Stimulated activated CD8-positive, alpha-beta memory T cell treated with anti-CD3 and anti-CD28 coated beads, Interleukin-4, amount 100 ng/mL, for 1 hour (primary cell): Measurements from ENCODE around the gene DCPS.
"Not testable (repeated sequence)": the region's sequence is repeated elsewhere in the genome, so short reads cannot be mapped to it uniquely, and the experiment has no call there.

Experiments
- DNase-seq, 2 donors: peaks; one replicate each; pipeline ENCODE4 v3.0.0-alpha.2; 2020; ENCODE audit warnings: low read depth in 2 of 2, low spot score in 1 of 2

DCPS gene

DNA sequence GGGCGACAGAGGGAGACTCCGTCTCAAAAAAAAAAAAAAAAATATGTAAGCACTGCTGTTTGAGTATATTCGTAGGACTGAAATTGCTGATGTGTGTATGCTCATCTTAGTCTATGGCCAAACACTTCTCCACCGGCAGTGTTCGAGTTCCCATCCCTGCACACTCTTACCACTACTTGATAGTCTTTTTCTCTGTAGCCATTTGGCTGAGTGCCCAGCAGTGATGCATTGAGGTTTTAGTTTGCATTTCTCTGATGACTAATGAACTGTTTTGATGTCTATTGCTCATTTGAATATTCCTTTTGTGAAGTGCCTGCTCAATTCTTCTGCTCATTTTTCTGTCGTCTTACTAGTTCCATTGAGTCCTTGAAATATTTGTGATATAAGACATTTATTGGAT, 19.0 kb upstream of the DCPS start:
- peak; percentile 59 to 76 for DNase-seq

DNA sequence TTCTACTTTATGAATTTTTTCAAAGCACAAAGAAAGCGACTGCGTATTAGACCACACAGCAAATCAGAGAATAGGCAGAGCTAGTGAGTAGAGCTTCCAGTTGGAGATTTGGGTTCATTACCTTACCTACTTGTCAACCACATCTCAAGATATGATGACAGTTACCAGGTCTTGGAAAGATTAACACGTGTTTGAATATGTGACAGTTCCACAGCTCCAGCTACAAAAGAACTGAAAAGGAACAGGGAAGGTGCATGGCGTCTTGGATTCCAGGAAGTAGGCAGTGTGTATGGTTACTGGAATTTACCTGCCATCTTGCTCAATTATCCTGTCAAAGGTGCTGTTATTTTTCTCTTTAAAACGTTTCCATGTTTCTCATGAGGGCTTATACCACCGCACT, 15.6 kb upstream of the DCPS start:
- no peak for DNase-seq

DNA sequence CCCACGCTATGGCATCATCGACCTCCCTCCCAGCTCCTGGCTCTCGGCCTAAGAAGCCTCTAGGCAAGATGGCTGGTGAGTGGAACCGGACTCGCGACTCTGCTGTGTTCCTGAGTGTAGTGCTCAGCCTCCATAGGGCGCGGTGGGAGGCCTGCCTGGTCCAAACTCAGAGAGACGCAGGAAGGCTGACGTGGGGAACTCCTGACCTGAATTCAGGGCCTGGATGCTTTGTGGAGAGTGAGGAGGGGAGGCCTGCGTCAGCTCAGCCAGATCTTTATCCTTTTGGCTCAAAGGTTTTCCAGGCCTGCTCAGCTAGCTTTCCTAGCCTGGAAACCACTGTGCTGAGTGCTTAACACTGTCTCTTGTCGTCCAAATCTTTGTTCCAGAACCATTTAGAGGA, 13.0 kb upstream of the DCPS start:
- DNase-seq = no peak

DNA sequence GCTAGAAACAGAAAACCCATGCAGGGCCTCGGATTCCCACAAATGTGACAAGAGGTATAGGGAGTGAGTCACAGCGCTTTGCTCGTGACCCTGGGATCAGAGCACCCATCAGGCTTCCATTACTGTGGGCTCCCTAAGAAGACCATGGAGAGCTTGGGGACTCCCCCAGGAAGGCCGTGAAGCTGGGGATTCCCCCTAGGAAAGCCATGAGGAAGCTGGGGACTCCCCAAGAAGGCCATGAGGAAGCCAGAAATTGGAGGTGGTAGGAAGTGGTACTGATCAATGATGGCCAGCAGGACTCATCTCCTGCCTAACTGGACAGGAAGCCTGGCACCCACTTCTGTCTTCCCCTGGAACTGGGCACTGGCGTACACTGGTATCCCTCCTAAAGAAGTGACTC, 10.1 kb upstream of the DCPS start:
- no peak for DNase-seq

DNA sequence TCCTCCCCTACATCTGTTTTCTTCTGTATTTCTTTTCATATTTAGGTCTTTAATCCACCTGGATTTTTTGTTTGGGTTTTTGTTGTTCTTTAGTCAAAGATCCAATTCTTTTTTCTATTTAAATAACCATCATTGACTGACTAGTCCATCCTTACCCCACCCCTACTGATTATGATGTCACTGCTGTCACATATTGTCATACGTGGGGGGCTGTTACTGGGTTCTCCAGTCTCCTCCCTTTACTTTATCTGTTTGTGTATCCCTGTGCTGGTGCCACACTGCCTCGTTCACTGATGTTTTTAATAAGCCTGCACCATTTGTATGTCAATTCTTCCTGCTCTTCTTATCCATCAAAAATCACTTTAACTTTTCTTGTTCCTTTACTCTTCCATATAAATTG, 6.9 kb upstream of the DCPS start:
- DNase-seq = no peak

DNA sequence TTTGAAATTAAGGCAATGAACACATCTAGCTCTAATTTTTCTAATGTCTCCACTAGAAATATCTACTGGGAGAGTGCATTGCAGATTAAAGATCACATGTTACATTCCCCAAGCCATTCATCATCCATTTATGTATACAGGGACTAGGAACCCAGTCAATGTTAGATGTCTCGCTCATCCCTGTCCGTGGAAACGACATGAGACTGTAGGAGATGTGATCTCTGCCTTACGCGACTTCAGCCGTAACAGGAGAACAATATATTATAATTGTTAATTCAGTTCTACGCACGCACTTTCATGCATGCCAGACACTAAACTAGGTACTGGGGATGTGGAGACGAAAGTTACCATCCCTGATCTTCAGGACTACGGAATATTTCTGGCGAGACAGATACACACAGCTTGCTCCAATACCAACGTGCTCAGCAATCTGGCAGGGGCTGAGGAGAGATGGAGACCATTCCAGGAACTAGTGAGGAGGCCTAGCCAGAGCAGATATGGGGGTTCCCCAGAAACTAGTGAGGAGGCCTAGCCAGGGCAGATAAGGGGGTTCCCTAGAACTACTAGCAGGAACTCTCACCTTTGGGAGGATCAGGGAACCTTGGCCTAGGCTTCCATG, 706 bp downstream of the DCPS start:
- DNase-seq = no peak

DNA sequence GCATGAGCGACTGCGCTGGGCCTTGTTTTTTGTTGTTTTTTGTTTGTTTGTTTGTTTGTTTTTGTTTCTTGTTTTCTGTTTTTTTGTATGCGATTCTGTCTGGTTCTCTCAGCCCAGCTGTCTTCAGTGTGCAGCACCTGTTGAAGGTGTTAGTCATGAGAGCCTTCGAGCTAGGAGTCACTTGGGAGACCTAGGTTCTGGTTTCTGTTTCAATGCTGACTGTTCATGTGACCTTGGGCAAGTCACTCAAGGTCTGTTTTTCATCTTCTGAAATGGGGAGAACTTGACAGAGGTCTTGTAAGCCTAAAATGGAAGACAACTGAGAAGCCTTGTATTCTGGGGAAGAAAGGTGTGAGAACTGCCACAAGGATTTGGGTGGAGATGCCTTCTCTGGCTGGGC, 1.8 kb downstream of the DCPS start:
- DNase-seq = no peak

DNA sequence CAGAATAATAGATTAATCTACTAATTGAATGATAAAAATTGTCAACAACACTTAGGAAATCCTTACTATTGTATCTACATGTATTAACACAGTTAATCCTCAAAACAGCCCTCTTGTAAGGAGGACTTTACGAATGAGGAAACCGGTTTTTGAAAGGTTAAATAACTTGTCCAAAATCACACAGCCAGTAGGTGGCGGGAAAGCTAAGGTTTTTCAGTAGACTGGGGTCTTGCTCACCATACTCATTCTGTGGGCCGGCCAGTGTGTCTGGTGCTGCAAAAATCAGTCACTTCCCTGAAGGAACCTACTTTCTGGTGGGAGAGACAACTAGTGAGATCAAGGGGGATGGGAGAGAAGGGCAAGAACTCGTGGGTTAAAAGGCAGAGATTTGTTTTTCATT, 3.8 kb downstream of the DCPS start:
- no peak for DNase-seq

DNA sequence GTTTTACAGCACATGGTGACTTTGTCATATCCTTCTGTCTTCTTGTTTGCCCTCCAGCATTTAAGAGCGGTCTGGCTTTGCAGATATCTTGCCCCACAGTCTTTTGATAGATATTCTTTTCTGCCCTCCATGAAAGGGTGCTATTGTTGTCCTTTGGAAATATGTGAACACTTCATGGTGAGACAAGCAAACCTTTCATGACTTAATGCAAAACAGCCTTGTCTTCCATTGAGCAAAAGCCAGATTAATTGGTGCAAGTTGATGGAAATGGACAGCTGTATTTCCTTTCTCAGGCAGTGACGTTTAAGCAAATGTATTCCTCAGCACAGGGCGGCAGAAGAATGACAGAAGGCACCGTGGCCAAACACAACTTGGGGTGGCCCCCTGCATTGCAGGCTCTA, 4.4 kb downstream of the DCPS start:
- no peak for DNase-seq

DNA sequence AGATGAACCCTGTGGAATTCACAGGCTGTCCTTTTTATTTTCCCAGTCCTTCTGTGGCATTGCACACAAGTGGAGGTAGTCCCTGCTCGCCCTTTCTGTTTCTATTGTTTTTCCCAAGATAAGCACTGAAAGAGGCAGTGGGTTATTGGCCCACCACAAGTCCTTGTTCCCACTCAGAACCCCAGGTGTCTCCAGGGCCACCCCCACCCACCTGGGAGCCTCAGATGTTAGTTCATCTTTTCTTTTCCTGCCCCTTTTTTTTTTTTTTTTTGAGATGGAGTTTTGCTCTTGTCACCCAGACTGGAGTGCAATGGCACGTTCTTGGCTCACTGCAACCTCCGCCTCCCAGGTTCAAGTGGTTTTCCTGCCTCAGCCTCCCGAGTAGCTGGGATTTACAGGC, 4.9 kb downstream of the DCPS start:
- DNase-seq = not testable (repeated sequence)

DNA sequence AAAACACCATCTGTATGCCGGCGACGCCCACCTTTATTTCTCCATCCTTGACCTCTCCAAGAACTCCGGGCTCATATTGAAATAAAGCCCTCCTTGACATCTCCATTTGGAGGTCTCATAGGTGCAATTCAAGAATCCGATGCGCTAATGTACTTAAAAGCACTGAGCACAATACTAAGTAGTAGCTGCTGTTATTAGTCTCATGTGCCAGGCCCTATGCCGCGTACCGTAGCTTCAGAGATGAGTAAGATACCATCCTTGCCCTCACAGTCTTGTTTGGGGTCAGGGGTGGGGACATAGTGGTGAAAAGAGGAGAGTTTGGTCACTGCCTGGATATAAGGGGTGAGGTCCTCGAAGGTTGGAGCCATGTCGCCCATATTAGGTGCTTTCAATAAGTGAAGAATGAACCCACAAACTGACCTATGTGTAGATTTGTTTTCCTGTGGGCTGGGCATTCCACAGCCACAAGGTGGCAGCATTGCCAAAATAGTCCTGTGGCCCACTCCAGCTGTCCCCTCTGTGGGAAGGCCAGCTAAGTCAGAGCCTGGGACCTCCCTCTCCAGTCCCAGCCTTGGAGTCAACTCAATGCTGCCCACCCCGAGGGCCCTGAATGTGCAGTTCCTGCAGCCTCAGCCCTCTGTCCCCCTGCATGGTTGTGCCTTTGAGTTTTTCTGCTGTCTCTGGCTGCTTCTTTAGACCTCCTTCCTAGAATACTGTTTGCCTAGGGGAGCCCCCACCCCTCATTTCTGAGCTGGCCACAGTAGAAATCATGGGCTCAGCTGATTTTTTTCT, 6.5 kb downstream of the DCPS start:
- DNase-seq = peak in 1 of 2 donors; percentile 41

DNA sequence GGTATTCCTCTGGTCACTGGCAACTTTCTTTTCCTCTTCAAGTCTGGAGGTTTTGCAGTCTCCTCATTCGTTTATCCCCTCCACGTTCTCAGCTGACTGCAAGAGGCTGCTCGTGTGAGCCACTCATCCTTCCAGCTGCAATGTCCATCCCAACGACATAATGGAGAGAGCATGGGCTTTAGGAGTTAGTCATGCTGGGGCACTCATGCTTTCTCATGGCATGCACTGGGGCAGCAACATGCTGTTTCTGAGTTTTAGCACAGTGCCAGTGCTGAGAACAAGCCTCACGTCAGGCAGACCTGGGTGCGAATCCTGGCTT, 7.1 kb downstream of the DCPS start:
- no peak for DNase-seq

DNA sequence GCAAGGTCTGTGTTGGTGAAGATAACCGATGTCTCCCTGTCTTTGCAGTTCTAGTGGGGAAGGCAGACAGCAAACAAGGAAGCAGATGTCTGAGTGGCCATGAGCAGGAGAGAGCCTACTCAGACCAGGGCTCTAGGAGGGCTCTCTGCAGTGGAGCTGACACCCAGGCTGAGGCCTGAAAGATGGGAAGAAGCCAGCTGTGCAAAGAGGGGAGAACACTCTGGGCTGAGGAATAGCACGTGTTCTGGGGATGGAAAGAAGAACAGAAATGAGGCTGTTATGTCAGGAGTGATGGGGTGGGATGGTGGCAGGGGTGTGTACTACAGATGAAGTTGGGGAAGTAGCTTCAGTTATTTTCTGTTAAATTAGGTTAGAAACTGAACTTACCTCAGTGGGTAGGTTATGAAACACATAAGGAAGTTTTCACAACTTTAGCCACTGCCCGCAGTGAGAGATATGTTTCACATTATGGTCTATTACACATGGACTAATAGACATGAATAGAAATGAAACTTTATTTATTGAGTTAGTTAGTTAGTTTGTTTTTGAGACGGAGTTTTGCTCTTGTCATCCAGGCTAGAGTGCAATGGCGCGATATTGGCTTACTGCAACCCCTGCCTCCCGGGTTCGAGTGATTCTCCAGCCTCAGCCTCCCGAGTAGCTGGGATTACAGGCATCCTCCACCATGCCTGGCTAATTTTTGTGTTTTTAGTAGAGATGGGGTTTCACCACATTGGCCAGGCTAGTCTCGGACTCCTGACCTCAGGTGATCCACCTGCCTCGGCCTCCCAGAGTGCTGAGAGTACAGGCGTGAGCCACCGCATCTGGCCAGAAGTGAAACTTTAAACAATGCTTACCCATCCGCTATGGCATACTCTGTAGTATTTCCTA, 7.8 kb downstream of the DCPS start:
- DNase-seq = no peak

DNA sequence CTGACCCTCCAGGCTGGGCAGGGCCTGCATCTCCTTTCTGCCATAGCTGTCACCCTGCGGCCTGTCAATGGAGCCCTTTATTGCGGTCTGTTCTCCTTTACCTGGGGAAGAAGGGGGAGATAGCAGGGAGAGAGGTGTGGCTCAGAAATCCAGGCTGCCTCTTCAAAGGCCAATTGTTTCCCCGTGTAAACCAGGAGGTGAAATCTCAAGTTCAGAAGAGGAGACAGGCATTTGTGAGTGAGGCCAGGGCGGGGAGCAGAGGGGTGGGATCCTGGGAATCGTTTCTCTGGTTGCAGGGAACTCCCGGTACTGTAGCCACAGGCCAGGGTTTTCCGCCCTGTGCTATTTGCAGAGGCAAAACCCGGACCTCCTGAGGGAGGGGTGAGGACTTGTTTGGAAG, 9.1 kb downstream of the DCPS start:
- no peak for DNase-seq

DNA sequence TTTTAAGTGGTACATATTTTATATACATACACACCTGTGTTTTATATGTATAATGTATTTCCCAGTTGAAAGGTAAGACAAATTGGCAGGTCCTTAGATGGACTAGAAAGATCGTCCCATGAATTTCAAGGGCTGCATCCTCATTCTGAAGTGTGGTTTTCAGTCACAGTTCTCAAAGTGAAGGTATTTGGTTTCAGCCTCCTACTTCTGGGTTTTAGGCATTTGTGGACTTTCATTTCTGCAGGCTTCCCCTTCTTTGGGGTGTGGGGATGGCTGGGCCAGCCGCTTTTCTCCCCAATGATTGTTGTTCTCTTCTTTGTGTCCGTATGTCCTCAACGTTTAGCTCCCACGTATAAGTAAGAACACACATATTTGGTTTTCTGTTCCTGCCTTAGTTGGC, 10.0 kb downstream of the DCPS start:
- DNase-seq = no peak

DNA sequence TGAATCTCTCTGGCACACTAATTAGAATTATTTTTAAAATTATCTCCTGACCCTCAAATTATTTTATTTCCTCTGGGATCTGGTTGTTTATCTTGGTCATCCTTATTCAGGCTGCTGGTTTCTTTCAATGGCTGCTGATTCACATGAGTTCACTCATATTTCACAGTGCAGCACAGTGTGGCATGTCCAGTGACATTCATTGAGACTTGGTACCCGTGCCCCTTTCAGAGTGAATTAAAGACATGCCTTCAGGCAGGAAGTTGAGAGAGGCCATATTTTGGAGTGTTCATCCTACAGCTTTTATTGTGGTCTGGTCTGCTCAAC, 13.5 kb downstream of the DCPS start:
- no peak for DNase-seq

DNA sequence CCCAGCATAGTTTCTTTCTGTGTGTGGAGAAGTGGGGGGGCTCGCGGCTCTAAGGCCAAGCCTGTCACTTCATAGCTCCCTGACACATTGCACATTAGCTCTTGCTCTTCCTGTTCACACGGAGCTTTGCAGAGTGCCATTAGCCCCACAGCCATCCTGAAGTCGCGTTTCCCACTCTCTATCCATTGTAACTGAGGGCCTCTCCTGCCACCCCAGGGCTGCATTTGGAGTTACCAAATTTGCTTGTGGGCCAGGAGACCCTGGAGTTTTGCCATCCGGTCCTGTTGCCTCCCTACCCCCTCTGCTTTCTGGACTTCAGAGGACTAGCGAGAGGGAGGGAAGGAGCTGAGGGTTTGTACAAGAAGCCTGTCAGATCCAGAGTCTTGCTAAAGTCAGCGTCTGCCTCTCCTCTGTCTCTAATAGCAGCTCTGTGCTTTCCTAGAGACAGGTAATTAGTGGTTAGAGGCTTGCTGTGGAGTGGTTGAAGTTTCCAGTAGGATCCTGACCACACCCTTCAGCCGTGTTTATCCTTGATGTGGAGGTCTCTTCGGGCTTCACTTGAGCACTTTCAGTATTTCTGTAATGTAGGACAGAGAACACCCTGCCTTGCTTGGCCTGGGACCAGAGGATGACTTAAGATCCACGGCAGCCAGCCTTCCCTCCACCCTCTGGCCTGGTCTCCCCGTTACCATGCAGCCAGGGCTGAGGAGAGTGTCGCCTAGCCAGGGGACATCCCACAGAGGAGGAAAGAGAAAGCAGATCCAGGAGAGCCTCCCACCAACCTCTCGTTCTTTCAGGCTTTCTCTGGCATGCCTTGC, 14.1 kb downstream of the DCPS start:
- DNase-seq = no peak

DNA sequence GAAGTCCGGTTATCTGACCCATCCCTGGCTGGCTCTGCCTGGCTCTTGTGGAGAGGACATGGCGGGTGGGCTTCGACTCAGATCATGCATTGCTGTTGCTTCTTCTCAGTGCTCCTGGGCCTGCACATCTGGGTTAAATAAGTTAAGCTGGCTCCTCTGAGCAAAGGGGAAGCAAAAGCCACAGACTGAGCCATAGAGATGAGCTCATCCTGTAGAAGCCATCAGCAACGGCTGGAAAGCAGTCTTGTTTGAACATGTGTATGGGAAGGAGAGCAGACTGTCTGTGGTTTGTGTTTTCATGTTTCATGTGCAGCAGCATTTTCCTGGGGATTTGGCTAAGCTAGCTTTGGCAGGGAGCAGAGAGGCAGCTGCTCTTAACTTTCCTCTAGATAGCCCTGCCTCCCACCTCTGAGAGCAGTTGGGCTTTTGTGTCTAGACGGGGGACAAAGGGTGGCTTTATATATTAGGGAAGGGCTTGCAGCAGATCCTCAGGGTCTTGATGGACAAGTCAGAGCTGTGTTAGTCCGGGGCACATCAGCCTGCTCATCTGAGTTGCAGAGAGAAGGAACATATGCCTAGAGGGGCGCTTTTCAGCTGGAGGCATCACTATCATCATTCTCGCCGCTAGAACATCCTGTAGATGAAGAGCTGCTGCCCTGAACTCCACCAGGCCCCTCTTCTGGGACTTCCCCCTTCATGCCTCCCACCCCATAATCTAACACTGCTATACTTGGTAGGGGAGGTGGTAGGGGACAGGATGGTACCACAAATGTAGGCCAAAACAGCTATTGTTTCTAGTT, 14.9 kb downstream of the DCPS start:
- DNase-seq = no peak

DNA sequence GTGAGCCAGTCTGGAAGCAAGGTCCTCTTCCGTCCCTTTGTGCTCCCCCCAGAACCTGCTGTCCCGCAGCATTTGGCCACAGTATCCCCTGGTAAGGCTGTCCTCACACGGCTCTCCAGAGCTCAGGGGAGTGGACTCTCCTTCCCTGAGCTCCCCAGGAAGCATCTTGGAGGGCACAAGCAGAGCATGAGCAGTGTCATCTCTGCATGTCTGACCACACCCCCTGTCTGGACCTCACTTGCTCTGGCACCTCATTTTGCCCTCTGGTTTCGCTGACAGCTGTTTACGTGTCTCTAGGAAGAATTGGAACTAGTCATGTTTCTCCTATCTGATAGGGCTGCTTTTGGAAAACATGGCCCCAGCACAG, 15.5 kb downstream of the DCPS start:
- DNase-seq = no peak

DNA sequence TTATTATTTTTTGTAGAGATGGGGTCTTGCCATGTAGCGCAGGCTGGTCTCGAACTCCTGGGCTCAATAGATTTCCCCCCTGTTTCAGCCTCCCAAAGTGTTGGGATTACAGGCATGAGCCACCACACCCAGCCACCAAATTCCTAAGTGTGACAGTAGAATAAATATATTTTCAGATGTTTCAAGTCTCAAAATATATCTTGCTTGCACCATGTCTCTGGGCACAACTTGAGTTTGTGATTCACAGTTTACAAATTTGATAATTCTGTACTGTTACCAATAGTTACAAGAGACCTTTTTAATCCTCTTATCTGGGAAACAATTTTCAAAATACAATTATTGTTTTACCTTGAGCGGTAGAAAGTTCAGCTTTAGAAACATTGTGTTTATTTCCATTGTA, 19.1 kb downstream of the DCPS start:
- no peak for DNase-seq
